ENCODE measurements around the gene PRKD2. TPM values are rescaled to one million over a fixed set of nuclear protein-coding genes. Genes with fewer than 3 reads are reported as not detected.

PRKD2 gene
- total RNA-seq, 4 donors from 2014 or later: 40.1 to 201 (median 53.5) TPM

DNA sequence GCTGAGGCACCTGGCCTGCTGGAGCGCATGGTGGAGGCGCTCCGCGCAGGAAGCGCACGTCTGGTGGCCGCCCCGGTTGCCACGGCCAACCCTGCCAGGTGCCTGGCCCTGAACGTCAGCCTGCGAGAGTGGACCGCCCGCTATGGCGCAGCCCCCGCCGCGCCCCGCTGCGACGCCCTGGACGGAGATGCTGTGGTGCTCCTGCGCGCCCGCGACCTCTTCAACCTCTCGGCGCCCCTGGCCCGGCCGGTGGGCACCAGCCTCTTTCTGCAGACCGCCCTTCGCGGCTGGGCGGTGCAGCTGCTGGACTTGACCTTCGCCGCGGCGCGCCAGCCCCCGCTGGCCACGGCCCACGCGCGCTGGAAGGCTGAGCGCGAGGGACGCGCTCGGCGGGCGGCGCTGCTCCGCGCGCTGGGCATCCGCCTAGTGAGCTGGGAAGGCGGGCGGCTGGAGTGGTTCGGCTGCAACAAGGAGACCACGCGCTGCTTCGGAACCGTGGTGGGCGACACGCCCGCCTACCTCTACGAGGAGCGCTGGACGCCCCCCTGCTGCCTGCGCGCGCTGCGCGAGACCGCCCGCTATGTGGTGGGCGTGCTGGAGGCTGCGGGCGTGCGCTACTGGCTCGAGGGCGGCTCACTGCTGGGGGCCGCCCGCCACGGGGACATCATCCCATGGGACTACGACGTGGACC is 39.1 kb upstream of the PRKD2 start:
- H3K4me3 ChIP-seq: no peak overlapping the region
- intact Hi-C loops (cut with DNase I; ENCODE audit: low total_unique reads): loop anchor here (5.0 kb wide), 2 partner anchors 236 to 666 kb away; no protein-coding TSS in a partner anchor
- TF ChIP-seq EP300 (IDR thresholded peaks at IDR 0.05; ENCODE audit: low read depth) (no peak), POLR2AphosphoS5 (IDR thresholded peaks at IDR 0.05) (no peak), POLR2A (IDR thresholded peaks at IDR 0.05) (no peak)
- TF ChIP-seq, protein P1, sequence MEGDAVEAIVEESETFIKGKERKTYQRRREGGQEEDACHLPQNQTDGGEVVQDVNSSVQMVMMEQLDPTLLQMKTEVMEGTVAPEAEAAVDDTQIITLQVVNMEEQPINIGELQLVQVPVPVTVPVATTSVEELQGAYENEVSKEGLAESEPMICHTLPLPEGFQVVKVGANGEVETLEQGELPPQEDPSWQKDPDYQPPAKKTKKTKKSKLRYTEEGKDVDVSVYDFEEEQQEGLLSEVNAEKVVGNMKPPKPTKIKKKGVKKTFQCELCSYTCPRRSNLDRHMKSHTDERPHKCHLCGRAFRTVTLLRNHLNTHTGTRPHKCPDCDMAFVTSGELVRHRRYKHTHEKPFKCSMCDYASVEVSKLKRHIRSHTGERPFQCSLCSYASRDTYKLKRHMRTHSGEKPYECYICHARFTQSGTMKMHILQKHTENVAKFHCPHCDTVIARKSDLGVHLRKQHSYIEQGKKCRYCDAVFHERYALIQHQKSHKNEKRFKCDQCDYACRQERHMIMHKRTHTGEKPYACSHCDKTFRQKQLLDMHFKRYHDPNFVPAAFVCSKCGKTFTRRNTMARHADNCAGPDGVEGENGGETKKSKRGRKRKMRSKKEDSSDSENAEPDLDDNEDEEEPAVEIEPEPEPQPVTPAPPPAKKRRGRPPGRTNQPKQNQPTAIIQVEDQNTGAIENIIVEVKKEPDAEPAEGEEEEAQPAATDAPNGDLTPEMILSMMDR (IDR thresholded peaks at IDR 0.05): no peak
- H3K36me3 ChIP-seq: peaks cover 0 to 6% (median 0%) of the 10 kb centered on the region in 4 donors
- no peak for DNase-seq
- peaks cover 0 to 10% (median 8%) of the 10 kb centered on the region in 4 donors for H3K4me1 ChIP-seq
- no peak overlapping the region for H3K27ac ChIP-seq
- in situ Hi-C loops (cut with MboI; ENCODE audit: low pct_ligation_motif_present in 1 of 4, low pct_unique_long_range_greater_than_20kb in 1 of 4, low sequenced_read_pairs in 3 of 4): loop anchor here in 3 of 4 donors (5.0 to 25.0 kb wide), 3 partner anchors 86 to 231 kb away; no protein-coding TSS in a partner anchor
- 94% methylated on average over 78 of the region's 86 CpGs; no CpG with 5 or more reads in 1 of the 2 donors for WGBS, 2 donors (ENCODE audit: low coverage in 1 of 2)
- no peaks in the 10 kb centered on the region for H3K9me3 ChIP-seq
- no peaks in the 10 kb centered on the region for H3K27me3 ChIP-seq

DNA sequence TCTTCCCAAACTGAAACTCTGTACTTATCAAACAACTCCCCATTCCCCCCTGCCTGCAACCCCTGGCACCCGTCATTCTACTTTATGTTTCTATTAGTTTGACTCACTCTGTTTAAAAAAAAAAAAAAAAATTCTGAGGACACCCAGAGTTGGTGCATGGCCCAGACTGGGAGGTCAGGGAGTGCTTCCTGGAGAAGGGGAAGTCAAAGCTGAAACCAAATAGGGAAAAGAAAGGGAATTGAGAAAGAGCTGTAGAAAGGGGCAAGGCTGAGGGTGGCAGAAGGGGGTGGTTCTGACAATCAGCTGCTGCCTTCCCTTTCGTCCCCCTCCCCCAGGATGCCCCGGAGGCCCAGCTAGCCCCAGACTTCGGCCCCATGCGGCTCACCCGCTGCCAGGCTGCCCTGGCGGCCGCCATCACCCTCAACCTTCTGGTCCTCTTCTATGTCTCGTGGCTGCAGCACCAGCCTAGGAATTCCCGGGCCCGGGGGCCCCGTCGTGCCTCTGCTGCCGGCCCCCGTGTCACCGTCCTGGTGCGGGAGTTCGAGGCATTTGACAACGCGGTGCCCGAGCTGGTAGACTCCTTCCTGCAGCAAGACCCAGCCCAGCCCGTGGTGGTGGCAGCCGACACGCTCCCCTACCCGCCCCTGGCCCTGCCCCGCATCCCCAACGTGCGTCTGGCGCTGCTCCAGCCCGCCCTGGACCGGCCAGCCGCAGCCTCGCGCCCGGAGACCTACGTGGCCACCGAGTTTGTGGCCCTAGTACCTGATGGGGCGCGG is 38.4 kb upstream of the PRKD2 start:
- WGBS, 2 donors (ENCODE audit: low coverage in 1 of 2): 38 to 88% methylated on average over 1 to 35 of the region's 39 CpGs
- H3K27me3 ChIP-seq: no peaks in the 10 kb centered on the region
- in situ Hi-C loops (cut with MboI; ENCODE audit: low pct_ligation_motif_present in 1 of 4, low pct_unique_long_range_greater_than_20kb in 1 of 4, low sequenced_read_pairs in 3 of 4): loop anchor here in 3 of 4 donors (5.0 to 25.0 kb wide), 3 partner anchors 87 to 232 kb away; no protein-coding TSS in a partner anchor
- H3K27ac ChIP-seq: peak overlapping the region in 3 of 4 donors; percentile 9 to 48 (median 37)
- no peaks in the 10 kb centered on the region for H3K9me3 ChIP-seq
- DNase-seq: no peak
- H3K36me3 ChIP-seq: peaks cover 0 to 6% (median 0%) of the 10 kb centered on the region in 4 donors
- TF ChIP-seq POLR2A (IDR thresholded peaks at IDR 0.05): no peak
- no peak for TF ChIP-seq EP300 (IDR thresholded peaks at IDR 0.05; ENCODE audit: low read depth)
- intact Hi-C loops (cut with DNase I; ENCODE audit: low total_unique reads): loop anchor here (5.0 kb wide), 2 partner anchors 237 to 667 kb away; no protein-coding TSS in a partner anchor
- H3K4me3 ChIP-seq: no peak overlapping the region
- H3K4me1 ChIP-seq: peaks cover 0 to 10% (median 8%) of the 10 kb centered on the region in 4 donors

DNA sequence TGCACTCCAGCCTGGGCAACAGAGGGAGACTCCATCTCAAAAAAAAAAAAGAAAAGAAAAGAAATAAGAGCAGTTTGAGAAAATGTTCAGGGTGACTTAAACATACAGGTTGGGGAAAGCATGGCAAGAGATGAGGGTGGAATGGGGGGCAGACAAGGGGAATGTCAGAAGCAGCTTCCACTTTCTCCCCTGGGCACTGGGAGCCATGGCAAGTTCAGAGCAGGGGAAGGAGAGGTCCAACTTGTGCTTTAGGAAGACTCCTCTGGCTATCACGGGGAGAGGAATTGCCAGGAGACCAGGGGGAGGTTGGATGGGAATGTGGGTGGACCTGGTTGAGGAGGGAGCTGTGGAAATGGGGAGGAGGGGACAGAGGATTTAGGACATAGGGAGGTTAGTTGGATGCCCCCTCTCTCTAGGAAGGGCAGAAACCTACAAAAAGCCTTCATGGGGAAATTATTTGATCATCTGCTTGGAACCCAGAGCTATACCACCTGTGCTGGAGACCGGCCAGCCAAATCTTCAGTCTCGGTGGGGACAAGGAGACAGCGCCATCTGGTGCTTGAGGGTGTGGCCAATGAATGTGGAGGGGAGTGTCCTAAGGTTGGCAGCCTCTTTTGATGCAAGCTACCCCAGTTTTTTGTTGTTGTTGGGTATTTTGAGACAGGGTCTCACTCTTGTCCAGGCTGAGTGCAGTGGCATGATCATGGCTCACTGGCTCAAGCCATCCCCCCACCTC is 36.7 kb upstream of the PRKD2 start:
- H3K36me3 ChIP-seq: peaks cover 0 to 6% (median 0%) of the 10 kb centered on the region in 4 donors
- no peaks in the 10 kb centered on the region for H3K9me3 ChIP-seq
- in situ Hi-C loops (cut with MboI; ENCODE audit: low pct_ligation_motif_present in 1 of 4, low pct_unique_long_range_greater_than_20kb in 1 of 4, low sequenced_read_pairs in 3 of 4): loop anchor here in 2 of 4 donors (10.0 to 25.0 kb wide), 2 partner anchors 91 to 234 kb away; no protein-coding TSS in a partner anchor
- no peak overlapping the region for H3K27ac ChIP-seq
- WGBS, 2 donors (ENCODE audit: low coverage in 1 of 2): 13 to 14% methylated on average over 2 to 4 of the region's 4 CpGs
- H3K27me3 ChIP-seq: no peaks in the 10 kb centered on the region
- peak; percentile 78 for DNase-seq
- H3K4me1 ChIP-seq: peaks cover 0 to 10% (median 3%) of the 10 kb centered on the region in 4 donors
- no peak overlapping the region for H3K4me3 ChIP-seq
- intact Hi-C loops (cut with DNase I; ENCODE audit: low total_unique reads): no loop called here
- TF ChIP-seq, protein P1 (IDR thresholded peaks at IDR 0.05): peak; percentile 37 to 52 (median 40)
- no peak for TF ChIP-seq EP300 (IDR thresholded peaks at IDR 0.05; ENCODE audit: low read depth)

DNA sequence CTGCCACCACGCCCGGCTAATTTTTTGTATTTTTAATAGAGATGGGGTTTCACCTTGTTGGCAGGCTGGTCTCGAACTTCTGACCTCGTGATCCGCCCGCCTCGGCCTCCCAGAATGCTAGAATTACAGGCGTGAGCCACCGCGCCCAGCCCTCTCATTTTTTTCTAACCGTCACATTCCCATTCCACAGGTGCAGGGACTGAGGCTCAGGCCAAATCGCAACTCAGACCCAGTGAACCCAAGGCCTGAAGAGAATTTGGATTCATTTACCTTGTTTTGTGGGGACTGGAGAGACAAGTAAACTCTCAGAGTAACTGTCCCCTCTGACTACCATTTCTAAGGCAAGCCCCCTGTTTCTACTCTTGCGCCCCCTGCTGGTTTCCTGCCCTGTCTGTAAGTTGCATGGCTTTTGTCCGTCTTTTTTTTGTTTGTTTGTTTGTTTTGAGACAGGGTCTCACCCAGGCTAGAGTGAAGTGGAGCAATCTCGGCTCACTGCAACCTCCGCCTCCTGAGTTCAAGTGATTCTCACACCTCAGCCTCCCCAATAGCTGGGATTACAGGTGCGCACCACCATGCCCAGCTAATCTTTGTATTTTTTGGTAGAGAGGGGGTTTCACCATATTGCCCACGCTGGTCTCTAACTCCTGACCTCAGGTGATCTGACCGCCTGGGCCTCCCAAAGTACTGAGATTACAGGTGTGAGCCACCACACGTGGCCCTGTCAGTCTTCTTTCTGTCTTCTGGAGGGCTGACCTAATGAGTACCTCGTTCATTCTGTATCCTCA is 31.6 kb upstream of the PRKD2 start:
- 60 to 73% methylated on average over 2 to 21 of the region's 21 CpGs for WGBS, 2 donors (ENCODE audit: low coverage in 1 of 2)
- no peak overlapping the region for H3K4me3 ChIP-seq

More for the DNA sequence above, 31.6 kb upstream of the PRKD2 start:
- intact Hi-C loops (cut with DNase I; ENCODE audit: low total_unique reads): loop anchor here (5.0 kb wide), 2 partner anchors 46 to 146 kb away; partner anchors contain the start of gene CALM3
- H3K9me3 ChIP-seq: no peaks in the 10 kb centered on the region
- in situ Hi-C loops (cut with MboI; ENCODE audit: low pct_ligation_motif_present in 1 of 4, low pct_unique_long_range_greater_than_20kb in 1 of 4, low sequenced_read_pairs in 3 of 4): no loop called here
- peak; percentile 72 for DNase-seq
- H3K27ac ChIP-seq: no peak overlapping the region
- H3K36me3 ChIP-seq: no peaks in the 10 kb centered on the region
- peaks cover 10 to 24% (median 14%) of the 10 kb centered on the region in 4 donors for H3K4me1 ChIP-seq
- H3K27me3 ChIP-seq: no peaks in the 10 kb centered on the region
- TF ChIP-seq POLR2A (IDR thresholded peaks at IDR 0.05): no peak
- TF ChIP-seq, protein P1 (IDR thresholded peaks at IDR 0.05): peak; percentile 71 to 83 (median 78)
